DMS153 (cell line): ENCODE results near the gene HIVEP3.

Experiments used
- DNase-seq: peaks from one replicate; lab custom pipeline; 2025; lab: John Stamatoyannopoulos, UW

The HIVEP3 gene

GRCh38 chr1:41513383-41513735 is 405.4 kb downstream of the HIVEP3 start:
- DNase-seq: no peak

GRCh38 chr1:41512701-41513382 is 405.9 kb downstream of the HIVEP3 start:
- DNase-seq: no peak

DNA sequence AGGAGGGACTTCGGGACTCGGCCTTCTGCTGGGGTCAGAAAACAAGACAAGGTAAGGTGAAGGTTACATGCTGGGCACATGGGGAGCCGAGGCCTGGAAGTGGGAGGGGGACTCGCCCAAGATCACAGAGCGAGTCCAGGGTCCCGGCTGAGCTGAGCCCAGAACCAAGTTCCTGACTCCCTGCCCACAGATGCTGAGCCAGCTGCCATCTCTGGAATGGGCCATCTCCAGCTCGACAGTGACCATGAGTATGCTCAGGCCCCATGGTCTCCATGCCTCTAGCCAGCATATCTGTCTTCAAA is 407.5 kb downstream of the HIVEP3 start:
- DNase-seq: no peak

DNA sequence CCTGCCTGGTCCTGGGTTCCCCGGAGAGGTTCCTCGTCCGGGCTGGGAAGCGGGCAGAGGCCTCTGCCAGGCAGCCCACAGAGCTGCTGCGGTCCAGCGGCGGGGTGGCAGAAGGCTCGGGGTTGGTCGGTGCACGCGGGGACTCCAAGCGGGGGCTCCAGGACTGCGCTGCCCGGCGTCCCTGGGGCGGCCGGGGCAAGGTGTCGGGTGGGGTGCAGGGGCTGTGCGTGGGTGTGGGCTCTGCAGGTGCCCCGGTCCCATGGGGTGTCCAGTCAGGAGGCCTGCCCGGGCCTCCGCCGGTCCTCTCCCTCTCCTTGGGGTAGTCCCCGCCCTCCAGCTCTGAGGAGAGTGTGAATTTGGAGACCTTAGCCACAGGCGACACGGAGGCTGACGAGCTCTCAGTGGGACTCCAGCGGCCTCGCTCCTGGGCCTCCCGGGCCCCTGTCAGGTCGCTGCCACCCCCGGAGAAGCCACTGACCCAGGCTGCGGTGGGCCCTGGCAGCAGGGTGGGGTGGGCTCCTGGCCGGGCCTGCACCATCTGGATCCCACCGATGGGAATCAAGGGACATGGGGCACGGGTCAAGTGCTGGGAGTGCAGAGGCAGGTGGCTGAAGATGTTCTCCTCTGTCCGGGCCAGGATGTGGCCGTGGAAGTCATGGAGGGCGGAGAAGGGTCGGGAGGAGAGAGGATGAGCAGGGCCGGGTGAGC is 408.0 kb downstream of the HIVEP3 start:
- DNase-seq: no peak

DNA sequence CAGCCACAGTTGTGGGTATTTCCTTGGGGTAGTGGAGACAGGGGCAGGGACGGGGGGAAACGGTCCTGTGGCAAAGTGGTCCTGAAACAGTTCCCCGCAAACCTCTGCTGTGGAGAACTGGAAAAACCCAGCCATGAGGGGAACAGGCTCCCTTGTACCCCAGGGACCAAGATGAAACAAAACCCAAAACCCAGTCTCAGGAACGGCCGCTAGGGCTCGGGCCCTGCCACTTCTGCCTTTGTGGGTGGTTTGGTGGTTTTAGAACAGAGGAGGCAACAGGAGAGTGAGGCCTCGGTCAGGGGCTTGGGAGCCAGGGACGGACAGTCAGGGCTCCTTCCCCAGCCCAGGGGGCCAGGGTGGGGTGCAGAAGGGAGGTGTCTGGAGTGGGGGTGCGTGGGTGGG is 409.5 kb downstream of the HIVEP3 start:
- no peak for DNase-seq

DNA sequence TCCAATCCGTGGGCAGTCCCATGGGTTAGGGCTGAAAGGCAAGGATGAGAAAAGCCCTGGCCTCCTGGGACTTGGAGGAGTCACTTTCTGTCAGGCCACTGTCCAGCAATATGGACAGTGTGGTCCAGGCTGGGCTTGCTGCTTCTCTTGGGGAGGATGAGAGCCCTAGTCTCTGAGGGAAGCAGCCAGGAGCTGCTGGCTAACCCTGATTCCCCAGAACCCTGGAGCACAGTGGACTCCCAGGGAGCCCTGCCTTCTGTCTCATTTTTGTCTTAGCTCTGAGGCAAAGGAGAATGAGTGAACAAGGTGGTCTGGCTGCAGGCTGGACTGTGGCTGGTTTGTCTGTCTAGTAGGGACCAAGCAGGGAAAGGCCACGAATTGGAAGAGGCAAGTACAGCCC is 410.4 kb downstream of the HIVEP3 start:
- no peak for DNase-seq

- no peak for DNase-seq
Observed at GRCh38 chr1:41507836-41508235, 410.9 kb downstream of the HIVEP3 start.

GRCh38 chr1:41507110-41507720 is 411.5 kb downstream of the HIVEP3 start:
- no peak for DNase-seq

DNA sequence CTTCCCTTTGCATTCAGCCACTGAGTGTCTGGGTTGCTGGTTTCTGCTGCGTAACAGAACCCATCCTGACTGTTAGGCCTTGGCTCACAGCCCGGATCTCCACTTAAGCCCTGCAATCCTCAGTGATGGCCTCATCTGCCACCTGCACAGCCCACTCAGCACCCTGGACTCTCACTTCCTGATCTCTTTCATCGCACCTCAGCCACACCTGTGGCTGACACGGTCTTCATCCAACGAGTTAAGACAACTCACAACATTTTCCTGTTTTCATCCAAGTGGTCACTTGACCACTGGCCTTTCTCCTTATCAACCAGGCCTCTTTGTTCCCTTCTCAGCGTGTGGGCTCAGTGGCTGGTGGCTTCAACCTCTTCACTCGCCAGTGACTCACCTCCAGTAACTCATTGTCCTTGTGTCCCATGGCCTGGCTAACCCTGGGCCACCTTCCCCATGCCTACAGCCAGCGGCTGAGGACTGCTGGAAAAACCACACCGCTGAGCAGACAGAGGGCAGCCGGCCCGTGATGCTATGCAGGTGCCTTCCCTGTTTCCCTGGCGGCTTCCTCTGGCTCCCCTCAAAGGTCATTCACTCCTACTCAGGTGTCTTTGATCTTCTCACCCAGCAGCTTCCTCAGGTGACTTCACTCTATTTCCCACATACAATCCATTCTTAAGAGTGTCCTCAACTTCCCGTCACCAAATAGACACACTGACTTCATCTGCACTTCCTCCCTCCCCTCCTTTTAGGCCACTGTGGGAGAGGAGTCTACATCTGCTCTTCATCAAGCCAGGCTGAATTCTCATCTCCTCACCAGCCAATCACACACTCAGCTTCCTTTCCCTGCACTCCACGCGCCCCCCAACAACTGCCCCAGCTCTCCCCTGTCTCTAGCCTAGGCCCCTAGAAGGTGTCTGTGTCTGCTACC is 414.3 kb downstream of the HIVEP3 start:
- peak; percentile 96 for DNase-seq

- no peak for DNase-seq
Observed at GRCh38 chr1:41503538-41504113, 415.1 kb downstream of the HIVEP3 start.

DNA sequence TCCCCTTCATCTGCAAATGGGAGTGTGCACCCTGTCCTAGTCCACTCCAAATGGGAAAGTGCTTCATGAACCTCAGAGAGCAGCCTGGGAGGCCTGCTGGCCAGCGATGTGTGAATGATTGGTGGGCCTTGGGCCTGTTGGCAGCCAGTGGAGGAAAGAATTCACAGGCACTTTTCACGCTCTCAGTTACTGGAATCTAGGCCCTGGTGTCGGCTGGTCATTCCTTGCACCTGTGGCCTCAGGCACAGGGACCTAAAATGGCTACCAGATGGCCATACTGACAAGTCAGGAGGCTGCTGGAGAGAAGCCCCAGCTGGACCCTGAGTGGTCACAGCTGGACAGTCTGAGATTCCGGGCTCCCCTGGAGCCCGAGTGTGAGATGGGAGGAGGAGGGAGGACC is 415.8 kb downstream of the HIVEP3 start:
- no peak for DNase-seq

DNA sequence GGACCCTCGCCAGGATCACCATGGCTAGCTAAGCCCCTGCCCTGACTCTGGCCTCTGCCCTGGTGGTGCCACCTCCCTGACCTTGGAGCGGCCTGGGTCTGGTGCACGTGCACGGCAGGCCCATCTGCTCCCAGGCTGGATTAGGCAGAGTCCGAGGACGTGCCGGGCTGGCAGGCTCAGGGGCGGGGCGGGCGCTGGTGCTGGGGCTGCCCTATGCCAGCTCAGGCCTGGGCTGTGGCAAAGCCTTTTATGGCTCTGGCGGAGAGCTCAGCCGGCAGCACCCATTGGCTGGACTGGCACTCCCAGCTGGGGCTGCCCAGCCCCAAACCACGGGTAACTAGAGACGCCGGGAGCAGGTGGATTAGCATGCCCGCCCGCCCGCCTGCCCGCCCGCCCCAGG is 417.1 kb downstream of the HIVEP3 start:
- peak; percentile 36 for DNase-seq

DNA sequence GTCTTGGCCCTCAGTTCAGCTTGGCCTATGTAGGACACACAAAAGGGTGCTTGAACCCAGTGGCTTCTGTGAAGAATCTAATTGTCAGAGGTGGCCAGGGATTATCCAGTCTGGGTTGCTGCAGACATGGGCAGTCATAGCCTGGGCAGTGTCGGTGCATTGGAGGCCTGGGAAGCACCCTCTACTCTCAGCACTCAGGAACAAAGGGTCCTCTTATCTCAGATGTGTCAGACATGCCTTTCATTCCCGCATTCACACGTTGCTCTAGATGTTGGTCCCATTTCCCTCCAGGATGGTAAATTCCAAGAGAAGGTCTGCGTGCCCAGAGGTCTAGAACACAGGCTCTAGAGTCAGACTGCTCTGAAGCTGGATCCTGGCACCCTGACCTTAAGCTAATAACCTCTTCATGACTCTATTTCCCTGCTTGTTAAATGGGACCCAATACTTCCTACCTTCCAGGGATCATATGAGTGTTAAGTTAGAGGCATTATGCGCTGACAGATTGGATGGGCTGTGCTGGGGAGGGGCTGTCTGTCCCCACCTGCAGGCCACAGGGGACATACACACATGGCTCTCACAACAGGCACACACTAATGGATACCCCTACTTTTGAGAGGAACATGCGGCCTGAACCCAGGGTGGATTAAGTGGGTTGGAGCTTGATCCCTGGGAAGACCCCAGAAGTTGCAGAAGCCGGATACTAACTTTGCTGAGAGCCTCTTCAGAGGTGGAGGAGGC is 417.8 kb downstream of the HIVEP3 start:
- no peak for DNase-seq

DNA sequence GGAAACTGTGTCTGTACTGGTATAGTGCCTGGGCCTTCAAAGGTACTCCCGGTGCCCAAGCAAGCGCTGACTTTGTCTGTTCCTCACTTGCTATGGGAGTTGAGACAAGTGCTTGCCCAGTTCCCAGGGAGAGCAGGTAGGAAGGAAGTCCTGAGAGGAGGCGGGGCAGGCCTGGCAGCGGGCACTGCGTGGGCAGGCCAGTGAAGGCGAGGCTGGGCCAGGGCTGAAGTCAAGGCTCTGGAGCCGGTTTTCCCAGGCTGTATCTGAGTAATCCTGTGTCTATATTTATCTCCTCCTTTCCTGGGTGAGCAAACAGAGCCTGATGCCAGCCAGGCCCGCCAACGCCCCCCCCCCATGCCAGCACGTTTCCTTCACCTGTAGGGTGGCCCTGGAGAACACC is 418.3 kb downstream of the HIVEP3 start:
- peak; percentile 48 for DNase-seq

DNA sequence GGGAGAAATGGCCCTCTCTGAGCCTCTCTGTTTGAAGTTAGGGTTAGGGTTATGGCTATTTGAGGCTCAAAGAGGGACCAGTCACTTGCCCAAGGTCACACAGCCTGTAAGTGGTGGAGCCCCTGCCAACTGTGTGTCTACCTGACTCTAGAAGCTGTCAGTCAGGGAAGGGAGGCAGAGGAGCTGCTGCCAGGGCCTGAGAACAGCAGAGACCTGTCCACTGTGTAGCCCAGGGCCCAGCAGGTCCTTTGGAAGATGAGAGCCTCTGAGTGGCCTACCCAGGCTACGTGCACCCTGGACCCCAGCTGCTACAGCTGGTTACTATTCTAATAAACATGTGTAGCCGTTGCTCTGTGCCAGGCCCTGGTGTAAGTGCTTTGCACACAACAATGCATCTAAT is 419.1 kb downstream of the HIVEP3 start:
- DNase-seq: no peak

DNA sequence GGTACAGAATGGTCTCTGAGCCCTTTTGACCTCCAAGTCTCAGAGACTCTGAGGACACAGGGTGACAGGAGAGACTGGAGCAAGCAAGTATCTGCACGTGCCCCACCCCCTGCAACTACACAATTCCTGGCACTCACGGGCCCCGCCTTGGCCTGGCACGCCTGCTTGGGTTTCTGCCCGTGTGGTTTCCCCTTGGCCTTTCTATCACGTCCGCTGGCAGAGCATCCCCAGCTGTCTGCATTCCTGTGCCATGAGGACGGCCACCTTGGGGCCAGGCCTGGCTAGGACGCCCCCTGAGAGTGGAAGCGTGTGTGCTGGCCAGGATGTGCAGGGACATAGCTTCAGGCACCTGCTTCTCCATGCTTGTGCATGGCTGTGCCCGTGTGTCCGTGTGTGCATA is 419.9 kb downstream of the HIVEP3 start:
- DNase-seq: no peak

DNA sequence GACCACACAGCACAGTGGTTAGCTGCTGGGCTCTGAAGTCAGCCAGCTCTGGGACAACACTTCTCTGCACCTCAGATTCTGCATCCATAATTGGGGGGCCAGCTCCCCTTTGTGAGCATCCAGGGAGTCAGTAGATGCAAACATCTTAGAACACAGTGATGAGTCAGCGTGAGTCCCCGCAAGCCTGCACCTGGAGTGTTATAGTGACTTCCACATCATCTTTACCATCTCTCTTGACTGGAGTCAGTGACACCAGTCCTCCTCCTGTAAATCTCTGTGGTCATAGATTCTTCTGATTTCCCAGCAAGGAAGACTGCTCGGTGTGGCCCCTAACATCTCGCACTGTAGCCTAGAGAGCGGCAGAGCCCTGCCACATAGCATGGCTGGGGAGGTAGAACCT is 420.3 kb downstream of the HIVEP3 start:
- no peak for DNase-seq

DNA sequence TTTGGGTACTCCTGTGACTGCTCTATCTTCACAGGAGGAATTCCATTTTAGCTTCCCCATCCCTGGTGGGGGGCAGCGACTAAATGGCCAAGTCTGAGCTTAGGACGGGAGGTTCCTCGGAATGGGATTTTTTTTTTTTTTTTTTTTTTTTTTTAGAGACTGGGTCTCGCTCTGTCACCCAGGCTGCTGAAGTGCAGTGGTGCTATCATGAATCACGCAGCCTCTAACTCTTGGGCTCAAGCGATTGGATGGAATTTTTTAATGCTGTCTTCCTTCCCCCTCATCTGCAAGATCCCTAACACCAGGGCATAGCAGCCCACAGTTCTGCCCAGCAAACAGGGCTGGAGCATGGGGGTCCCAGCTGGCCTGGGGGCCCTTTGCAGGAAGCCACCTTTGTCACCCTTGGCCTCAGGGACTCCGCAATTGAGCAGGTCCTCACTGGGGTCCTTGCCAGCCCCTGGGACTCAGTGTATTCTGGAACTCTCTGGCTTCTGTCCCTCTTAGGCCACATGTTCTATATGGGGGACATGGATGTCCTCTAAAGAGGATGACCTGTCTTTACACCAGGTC is 421.2 kb downstream of the HIVEP3 start:
- no peak for DNase-seq

GRCh38 chr1:41497056-41497440 is 421.7 kb downstream of the HIVEP3 start:
- no peak for DNase-seq

GRCh38 chr1:41496080-41497055 is 422.4 kb downstream of the HIVEP3 start:
- peak; percentile 33 for DNase-seq
